Measurements from ENCODE around the gene PIR. TPM values are rescaled to one million over a fixed set of nuclear protein-coding genes. Genes with fewer than 3 reads are reported as not detected.

PIR gene
- total RNA-seq (2021; ENCODE audit: unreplicated experiment), result 19.7 TPM
- polyA plus RNA-seq (2012; ENCODE audit: insufficient read length), result 19.8 TPM
- percentile 60 among the genes with signal in this experiment for Bru-seq, nascent RNA
- BruChase-seq, experiment 1, labeled RNA remaining after a 2-hour chase, result percentile 53 among the genes with signal in this experiment
- percentile 48 among the genes with signal in this experiment for BruChase-seq, experiment 2, labeled RNA remaining after a 6-hour chase
- long read RNA-seq, transcript PIR-201 (10 exons, 1,282 nt), result major isoform, 14 of 31 reads
- long read RNA-seq, transcript PIR-202 (10 exons, 1,539 nt), result minor isoform, 10 of 31 reads
- long read RNA-seq, partial matches to known transcripts, result 5 of 31 reads
- long read RNA-seq, other reads (novel, unspliced or antisense), result 2 of 31 reads

GRCh38 chrX:15493118-15493962, at the start of gene PIR:
TSS of gene PIR (minus strand) at chrX:15493333. CDS start at chrX:15491257, 2,076 bp downstream.
- intact Hi-C loops (cut with micrococcal nuclease; ENCODE audit: unreplicated experiment), result loop anchor here (10.0 kb wide), 1 partner anchor 191 kb away; no protein-coding TSS in a partner anchor
- H3K9me3 ChIP-seq (ENCODE audit: control insufficient read depth, insufficient read depth, low read depth, low read length), result no peaks in the 10 kb centered on the region
- H3K36me3 ChIP-seq (ENCODE audit: control insufficient read depth, insufficient read depth, low read length), result no peaks in the 10 kb centered on the region
- no peaks in the 10 kb centered on the region for H3K27me3 ChIP-seq (ENCODE audit: control insufficient read depth, insufficient read depth, low read length)
- in situ Hi-C loops (cut with HindIII; ENCODE audit: low pct_unique_long_range_greater_than_20kb, low sequenced_read_pairs), result no loop called here
- no TSS peak for BruUV-seq (replicated peaks)
- peak; percentile 8 for DNase-seq (ENCODE audit: low read depth, low spot score)
- H3K4me1 ChIP-seq (ENCODE audit: control insufficient read depth, insufficient read depth, low read length), result no peaks in the 10 kb centered on the region
- peak; percentile 100 for ATAC-seq
- peak within 1 kb of the TSS; percentile 56 to 62 for H3K4me3 ChIP-seq (ENCODE audit: low read depth in 2 of 2, low read length in 2 of 2)
- TF ChIP-seq CTCF (IDR thresholded peaks at IDR 0.05), result peak; percentile 78
- no peak for TF ChIP-seq SIN3A (IDR thresholded peaks at IDR 0.05; ENCODE audit: borderline replicate concordance, insufficient read depth, low read depth, low read length)
- 0 out of 2 replicates have a peak, but pooled peaks have one; percentile 30 for TF ChIP-seq POLR2AphosphoS5 (IDR thresholded peaks at IDR 0.05; ENCODE audit: low read depth, low read length)
- CTCF ChIA-PET, result interaction anchor here (0.6 kb wide), 1 partner anchor 25 kb away, joined by 3 read pairs; no protein-coding TSS in a partner anchor
- H3K27ac ChIP-seq (ENCODE audit: low read length), result peak within 1 kb of the TSS; percentile 81
- POLR2A ChIA-PET, result no interaction called here

GRCh38 chrX:15530318-15530717, 37.2 kb upstream of the PIR start:
- TF ChIP-seq TCF7L2 (IDR thresholded peaks at IDR 0.05; ENCODE audit: low read depth, low read length) (no peak), REST (IDR thresholded peaks at IDR 0.05; ENCODE audit: insufficient read depth in 1 of 2, low read depth in 2 of 2, low read length in 1 of 2) (no peak), SIN3A (IDR thresholded peaks at IDR 0.05; ENCODE audit: borderline replicate concordance, insufficient read depth, low read depth, low read length) (no peak), CTCF (IDR thresholded peaks at IDR 0.05) (no peak), POLR2AphosphoS5 (IDR thresholded peaks at IDR 0.05; ENCODE audit: low read depth, low read length) (no peak)
- CTCF ChIA-PET, result no interaction called here
- Histone ChIP-seq H3K36me3 (ENCODE audit: control insufficient read depth, insufficient read depth, low read length) (no peaks in the 10 kb centered on the region), H3K9me3 (ENCODE audit: control insufficient read depth, insufficient read depth, low read depth, low read length) (no peaks in the 10 kb centered on the region), H3K27ac (ENCODE audit: low read length) (no peak overlapping the region), H3K4me1 (ENCODE audit: control insufficient read depth, insufficient read depth, low read length) (no peaks in the 10 kb centered on the region), H3K4me3 (ENCODE audit: low read depth in 2 of 2, low read length in 2 of 2) (no peak overlapping the region), H3K27me3 (ENCODE audit: control insufficient read depth, insufficient read depth, low read length) (no peaks in the 10 kb centered on the region)
- no TSS peak for BruUV-seq (replicated peaks)
- intact Hi-C loops (cut with micrococcal nuclease; ENCODE audit: unreplicated experiment), result no loop called here
- in situ Hi-C loops (cut with HindIII; ENCODE audit: low pct_unique_long_range_greater_than_20kb, low sequenced_read_pairs), result no loop called here
- POLR2A ChIA-PET, result no interaction called here
- DNase-seq (ENCODE audit: low read depth, low spot score) (no peak), ATAC-seq (no peak)

All from Panc1 (cell line).